ENCODE data around the gene SH3GL1. TPM values are rescaled to one million over a fixed set of nuclear protein-coding genes. Genes with fewer than 3 reads are reported as not detected.

Gene SH3GL1
- polyA plus RNA-seq, 3 donors: 14.0 to 33.9 (median 15.0) TPM

DNA sequence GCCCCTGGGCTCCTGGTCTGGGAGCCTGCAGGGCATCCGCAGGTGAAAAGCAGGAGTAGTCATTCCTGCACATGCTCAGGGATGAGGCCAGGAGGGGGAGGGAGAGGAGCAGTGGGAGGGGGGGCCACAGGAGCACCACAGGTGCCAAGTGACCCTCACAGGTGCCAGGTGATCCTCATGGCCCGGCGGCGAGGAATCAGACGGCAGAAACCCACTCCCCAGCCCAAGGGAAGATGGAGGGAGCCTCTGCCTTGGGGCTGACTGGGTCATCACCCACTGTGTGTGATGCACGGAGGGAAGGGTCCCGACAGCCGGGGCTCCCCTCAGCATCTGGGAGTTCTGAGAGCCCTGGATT is 27.4 kb downstream of the SH3GL1 start:
- peaks cover 3 to 5% of the 10 kb centered on the region in 2 donors for H3K36me3 ChIP-seq (replicated peaks in 1 of 2; ENCODE audit: control insufficient read depth in 1 of 2, insufficient read depth in 2 of 2, low read length in 2 of 2)
- H3K4me2 ChIP-seq (replicated peaks; ENCODE audit: extremely low read depth, low read length, poor library complexity, severe bottlenecking): no peak overlapping the region
- 90% methylated on average over 4 of the region's 8 CpGs for WGBS (ENCODE audit: insufficient coverage)
- no peak overlapping the region for H3K9ac ChIP-seq (ENCODE audit: insufficient read depth, low read length, poor library complexity, severe bottlenecking)
- H3K27ac ChIP-seq (ENCODE audit: low read depth in 1 of 2, low read length in 2 of 2): peak overlapping the region in 1 of 2 donors; percentile 84
- H3K27me3 ChIP-seq (ENCODE audit: control insufficient read depth in 2 of 2, insufficient read depth in 2 of 2, low read length in 2 of 2): no peaks in the 10 kb centered on the region
- H3K4me3 Mint-ChIP-seq: no peak overlapping the region
- H3K27ac Mint-ChIP-seq: peak overlapping the region in 1 of 7 donors; percentile 46
- H3K4me1 Mint-ChIP-seq: peaks cover 76% of the 10 kb centered on the region
- no peaks in the 10 kb centered on the region for H3K9me3 Mint-ChIP-seq
- H3K4me3 ChIP-seq (replicated peaks in 1 of 3; ENCODE audit: low read depth in 2 of 3, low read length in 3 of 3): no peak overlapping the region
- TF ChIP-seq, protein P1, sequence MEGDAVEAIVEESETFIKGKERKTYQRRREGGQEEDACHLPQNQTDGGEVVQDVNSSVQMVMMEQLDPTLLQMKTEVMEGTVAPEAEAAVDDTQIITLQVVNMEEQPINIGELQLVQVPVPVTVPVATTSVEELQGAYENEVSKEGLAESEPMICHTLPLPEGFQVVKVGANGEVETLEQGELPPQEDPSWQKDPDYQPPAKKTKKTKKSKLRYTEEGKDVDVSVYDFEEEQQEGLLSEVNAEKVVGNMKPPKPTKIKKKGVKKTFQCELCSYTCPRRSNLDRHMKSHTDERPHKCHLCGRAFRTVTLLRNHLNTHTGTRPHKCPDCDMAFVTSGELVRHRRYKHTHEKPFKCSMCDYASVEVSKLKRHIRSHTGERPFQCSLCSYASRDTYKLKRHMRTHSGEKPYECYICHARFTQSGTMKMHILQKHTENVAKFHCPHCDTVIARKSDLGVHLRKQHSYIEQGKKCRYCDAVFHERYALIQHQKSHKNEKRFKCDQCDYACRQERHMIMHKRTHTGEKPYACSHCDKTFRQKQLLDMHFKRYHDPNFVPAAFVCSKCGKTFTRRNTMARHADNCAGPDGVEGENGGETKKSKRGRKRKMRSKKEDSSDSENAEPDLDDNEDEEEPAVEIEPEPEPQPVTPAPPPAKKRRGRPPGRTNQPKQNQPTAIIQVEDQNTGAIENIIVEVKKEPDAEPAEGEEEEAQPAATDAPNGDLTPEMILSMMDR (IDR thresholded peaks at IDR 0.05): no peak
- H3K9me3 ChIP-seq (replicated peaks in 1 of 2; ENCODE audit: control insufficient read depth in 1 of 2, insufficient read depth in 1 of 2, low read length in 2 of 2): no peaks in the 10 kb centered on the region
- H3K27me3 Mint-ChIP-seq (ENCODE audit: low read depth in 3 of 3): no peaks in the 10 kb centered on the region
- H3K36me3 Mint-ChIP-seq: peaks cover 18 to 41% of the 10 kb centered on the region in 2 donors
- H4K20me1 ChIP-seq (ENCODE audit: insufficient read depth, low read length): peaks cover 100% of the 10 kb centered on the region
- no peak overlapping the region for H2AFZ ChIP-seq (ENCODE audit: insufficient read depth, low read depth, low read length, poor library complexity, severe bottlenecking)
- DNase-seq: no peak
- H3K4me1 ChIP-seq (ENCODE audit: control insufficient read depth in 1 of 2, insufficient read depth in 2 of 2, low read length in 2 of 2): peaks cover 72 to 77% of the 10 kb centered on the region in 2 donors
- peaks cover 98% of the 10 kb centered on the region for H3K79me2 ChIP-seq (ENCODE audit: insufficient read depth, low read length)
- intact Hi-C loops (cut with micrococcal nuclease): no loop called here

DNA sequence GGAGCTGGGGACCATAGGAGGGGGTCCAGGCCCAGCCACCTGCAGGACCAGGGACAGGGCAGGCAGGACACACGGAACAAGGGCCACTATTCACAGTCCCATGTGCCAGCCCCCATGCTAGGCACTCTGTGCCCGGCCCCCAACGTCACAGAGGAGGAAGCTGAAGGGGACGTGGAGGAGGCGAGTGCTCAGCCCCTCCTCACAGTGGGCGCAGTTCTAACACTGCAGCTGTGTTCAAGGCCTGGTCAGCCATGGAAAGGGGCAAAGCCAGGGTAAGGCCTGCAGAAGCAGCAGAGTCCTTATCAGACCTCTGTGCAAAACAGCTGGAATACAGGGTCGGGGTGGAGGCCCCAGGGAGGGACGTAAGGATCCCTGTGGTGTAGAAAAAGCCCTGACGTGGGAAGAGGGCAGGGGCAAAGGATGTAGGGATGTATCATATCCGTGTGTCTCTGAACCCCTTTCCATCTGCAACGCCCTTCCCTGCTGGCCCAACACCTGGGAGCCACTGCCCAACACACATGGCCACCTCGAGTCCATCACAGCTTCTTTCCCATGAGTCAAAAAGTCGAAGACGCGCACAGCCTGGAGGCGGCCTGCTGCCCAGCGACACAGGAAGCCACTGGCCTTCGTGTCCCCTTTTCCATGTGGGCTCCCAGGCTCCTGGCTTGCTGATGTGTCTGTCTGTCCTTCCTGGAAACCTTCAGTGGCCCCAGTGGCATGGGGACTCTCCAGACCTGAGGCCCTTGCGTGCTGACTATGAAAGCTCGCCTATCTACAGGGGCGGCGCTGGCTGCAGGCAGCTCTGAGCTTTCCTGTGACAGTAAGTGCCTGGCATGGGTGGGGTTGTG is 28.0 kb downstream of the SH3GL1 start:
- no peak overlapping the region for H3K9ac ChIP-seq (ENCODE audit: insufficient read depth, low read length, poor library complexity, severe bottlenecking)
- no peak overlapping the region for H3K4me2 ChIP-seq (replicated peaks; ENCODE audit: extremely low read depth, low read length, poor library complexity, severe bottlenecking)
- WGBS (ENCODE audit: insufficient coverage): 91% methylated on average over 17 of the region's 22 CpGs
- H3K27me3 Mint-ChIP-seq (ENCODE audit: low read depth in 3 of 3): no peaks in the 10 kb centered on the region
- H4K20me1 ChIP-seq (ENCODE audit: insufficient read depth, low read length): peaks cover 100% of the 10 kb centered on the region
- peak overlapping the region in 1 of 2 donors; percentile 9 for H3K4me3 Mint-ChIP-seq
- TF ChIP-seq, protein P1 (IDR thresholded peaks at IDR 0.05): no peak
- H3K4me3 ChIP-seq (replicated peaks in 1 of 3; ENCODE audit: low read depth in 2 of 3, low read length in 3 of 3): no peak overlapping the region
- no peaks in the 10 kb centered on the region for H3K9me3 Mint-ChIP-seq
- H3K27ac Mint-ChIP-seq: peak overlapping the region in 2 of 7 donors; percentile 32 to 67
- peaks cover 18 to 43% of the 10 kb centered on the region in 2 donors for H3K36me3 Mint-ChIP-seq
- H3K4me1 ChIP-seq (ENCODE audit: control insufficient read depth in 1 of 2, insufficient read depth in 2 of 2, low read length in 2 of 2): peaks cover 76 to 80% of the 10 kb centered on the region in 2 donors
- no peak for DNase-seq
- peaks cover 97% of the 10 kb centered on the region for H3K79me2 ChIP-seq (ENCODE audit: insufficient read depth, low read length)
- no peak overlapping the region for H2AFZ ChIP-seq (ENCODE audit: insufficient read depth, low read depth, low read length, poor library complexity, severe bottlenecking)
- intact Hi-C loops (cut with micrococcal nuclease): no loop called here
- no peak overlapping the region for H3K27ac ChIP-seq (ENCODE audit: low read depth in 1 of 2, low read length in 2 of 2)
- no peaks in the 10 kb centered on the region for H3K9me3 ChIP-seq (replicated peaks in 1 of 2; ENCODE audit: control insufficient read depth in 1 of 2, insufficient read depth in 1 of 2, low read length in 2 of 2)
- peaks cover 3 to 5% of the 10 kb centered on the region in 2 donors for H3K36me3 ChIP-seq (replicated peaks in 1 of 2; ENCODE audit: control insufficient read depth in 1 of 2, insufficient read depth in 2 of 2, low read length in 2 of 2)
- H3K27me3 ChIP-seq (ENCODE audit: control insufficient read depth in 2 of 2, insufficient read depth in 2 of 2, low read length in 2 of 2): no peaks in the 10 kb centered on the region
- H3K4me1 Mint-ChIP-seq: peaks cover 79% of the 10 kb centered on the region
